A673 (cell line): ENCODE results near the gene PBX1.

Experiments
- EZH2 ChIP-seq: fragments of 200-600 bp; sonication (generic); IDR thresholded peaks from 2 replicates; pipeline ENCODE4 v1.6.1; 2017; ENCODE audit warnings: borderline replicate concordance, low read depth, mild to moderate bottlenecking, mixed read lengths, antibody characterized with exemption, low read length; ENCODE audit not compliant: poor library complexity, severe bottlenecking
- TF ChIP-seq, protein P1 (sequence below): fragments of 300-800, 200-600 bp; sonication (generic); conservative IDR thresholded peaks from 2 replicates; pipeline ENCODE4 v1.5.1; 2017; ENCODE audit warnings: low read depth, mild to moderate bottlenecking, antibody characterized with exemption, low read length, moderate library complexity, mixed read lengths

DNA sequence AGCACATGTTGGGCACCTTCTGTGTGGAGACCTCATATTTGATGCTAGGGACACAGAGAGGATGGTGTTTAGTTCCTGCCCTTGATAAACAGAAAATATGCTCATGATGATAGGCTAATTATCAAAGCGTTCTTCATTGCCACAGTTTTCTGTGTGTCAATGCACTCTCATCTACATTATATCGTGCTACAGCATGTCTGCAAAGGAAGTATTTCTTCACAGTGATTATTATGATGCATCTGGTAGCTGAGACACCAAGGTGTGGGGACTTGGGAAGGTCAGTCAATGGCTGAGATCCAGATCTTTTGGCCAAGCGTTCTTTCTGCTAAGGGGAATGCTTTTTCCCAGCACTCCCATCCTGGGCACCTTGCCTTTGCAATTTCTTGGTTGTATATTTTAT is 321.2 kb downstream of the PBX1 start:
- TF ChIP-seq EZH2: no peak
- TF ChIP-seq, protein P1, sequence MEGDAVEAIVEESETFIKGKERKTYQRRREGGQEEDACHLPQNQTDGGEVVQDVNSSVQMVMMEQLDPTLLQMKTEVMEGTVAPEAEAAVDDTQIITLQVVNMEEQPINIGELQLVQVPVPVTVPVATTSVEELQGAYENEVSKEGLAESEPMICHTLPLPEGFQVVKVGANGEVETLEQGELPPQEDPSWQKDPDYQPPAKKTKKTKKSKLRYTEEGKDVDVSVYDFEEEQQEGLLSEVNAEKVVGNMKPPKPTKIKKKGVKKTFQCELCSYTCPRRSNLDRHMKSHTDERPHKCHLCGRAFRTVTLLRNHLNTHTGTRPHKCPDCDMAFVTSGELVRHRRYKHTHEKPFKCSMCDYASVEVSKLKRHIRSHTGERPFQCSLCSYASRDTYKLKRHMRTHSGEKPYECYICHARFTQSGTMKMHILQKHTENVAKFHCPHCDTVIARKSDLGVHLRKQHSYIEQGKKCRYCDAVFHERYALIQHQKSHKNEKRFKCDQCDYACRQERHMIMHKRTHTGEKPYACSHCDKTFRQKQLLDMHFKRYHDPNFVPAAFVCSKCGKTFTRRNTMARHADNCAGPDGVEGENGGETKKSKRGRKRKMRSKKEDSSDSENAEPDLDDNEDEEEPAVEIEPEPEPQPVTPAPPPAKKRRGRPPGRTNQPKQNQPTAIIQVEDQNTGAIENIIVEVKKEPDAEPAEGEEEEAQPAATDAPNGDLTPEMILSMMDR: no peak
